K562 (cell line): ENCODE results near the gene ZNF462. TPM values are rescaled to one million over a fixed set of nuclear protein-coding genes. Genes with fewer than 3 reads are reported as not detected.

ENCODE experiments used
- ATAC-seq: fragments of 200-7000 bp; cut with Tn5 transposase; 3 replicates; pipeline ENCODE4 v1.9.1; 2020; ENCODE audit warnings: moderate library complexity
- BruUV-seq: library from RNA; stranded (reverse); fragments of 400-500 nt; replicated peaks from 2 replicates; lab custom pipeline; 2021; lab: Mats Ljungman, UMichigan
- CTCF ChIA-PET: fragments of 300-600 bp; formaldehyde crosslinking; extraction: SDS; loops from one replicate; lab custom pipeline; 2021; ENCODE audit warnings: low intra/inter-chr PET ratio; lab: Yijun Ruan, JAX
- POLR2A ChIA-PET: fragments of 300-600, 350-650 bp; sonication (Branson Sonifier 250); formaldehyde crosslinking; extraction: SDS; loops from one replicate; lab custom pipeline; 2021; ENCODE audit warnings: antibody characterized with exemption, inconsistent platforms; lab: Yijun Ruan, JAX
- DNase-seq, 4 experiments: peaks; one replicate each; pipeline versions ENCODE4 v3.0.0 to v3.0.0-alpha.2; 2011 to 2018; ENCODE audit warnings: low spot score in 3 of 4, mixed read lengths in 3 of 4; ENCODE audit errors: extremely low read depth in 1 of 4
- FAIRE-seq: peaks from 2 replicates; lab custom pipeline; 2011; peaks lifted over from hg19 to GRCh38; lab: Jason Lieb, UNC
- H2AFZ ChIP-seq: 2 replicates; pipeline ENCODE4 v1.6.0; 2011; ENCODE audit warnings: low read depth, low read length, control low read depth, inconsistent platforms
- H3K27ac ChIP-seq: fragments of 200-600 bp; 3 replicates; pipeline ENCODE4 v1.8.0; 2011; ENCODE audit warnings: low read depth, mild to moderate bottlenecking, control low read depth, inconsistent platforms, low read length, moderate library complexity, mixed read lengths; ENCODE audit errors: extremely low read depth
- H3K27me3 ChIP-seq, 2 experiments: fragments of 300-600 bp in 1 of 2; 2 replicates in 1 of 2; 3 replicates in 1 of 2; pipeline versions ENCODE4 v1.6.0 to v1.8.0; 2011; ENCODE audit warnings: inconsistent platforms in 2 of 2, low read length in 2 of 2, mild to moderate bottlenecking in 1 of 2, mixed read lengths in 1 of 2, moderate library complexity in 1 of 2; ENCODE audit not compliant: control insufficient read depth in 2 of 2, insufficient read depth in 2 of 2
- H3K36me3 ChIP-seq: fragments of 300-600 bp; 3 replicates; pipeline ENCODE4 v1.8.0; 2011; ENCODE audit warnings: mild to moderate bottlenecking, low read length, inconsistent platforms; ENCODE audit not compliant: control insufficient read depth, insufficient read depth
- H3K4me1 ChIP-seq, 2 experiments: fragments of 200-600 bp in 1 of 2; replicated peaks in 1 of 2; 2 replicates in 1 of 2; 3 replicates in 1 of 2; pipeline versions ENCODE4 v1.5.1 to v1.8.0; 2011; ENCODE audit warnings: inconsistent platforms in 2 of 2, low read length in 2 of 2, mild to moderate bottlenecking in 1 of 2, mixed read lengths in 1 of 2, moderate library complexity in 1 of 2; ENCODE audit not compliant: control insufficient read depth in 2 of 2, insufficient read depth in 2 of 2
- H3K4me2 ChIP-seq: 2 replicates; pipeline ENCODE4 v1.6.1; 2011; ENCODE audit warnings: low read length, control low read depth, inconsistent platforms, mixed read lengths; ENCODE audit not compliant: insufficient read depth
- H3K4me3 ChIP-seq: fragments of 200-600 bp; sonication (generic), shearing (Covaris generic); 2 replicates; pipeline ENCODE4 v1.5.1; 2016; ENCODE audit warnings: control low read depth, inconsistent platforms
- H3K79me2 ChIP-seq: fragments of 200-600 bp; 3 replicates; pipeline ENCODE4 v1.8.0; 2011; ENCODE audit warnings: low read length, inconsistent platforms; ENCODE audit not compliant: control insufficient read depth, insufficient read depth
- H3K9ac ChIP-seq, 2 experiments: 2 replicates each; pipeline versions ENCODE4 v1.6.0 to v1.6.1; 2011; ENCODE audit warnings: low read depth in 2 of 2, low read length in 2 of 2, control low read depth in 1 of 2, inconsistent platforms in 1 of 2, mild to moderate bottlenecking in 1 of 2, mixed read lengths in 1 of 2; ENCODE audit not compliant: insufficient read depth in 1 of 2
- H3K9me1 ChIP-seq: one replicate; pipeline ENCODE4 v1.6.0; 2011; ENCODE audit warnings: inconsistent platforms, mild to moderate bottlenecking, low read length, moderate library complexity; ENCODE audit not compliant: control insufficient read depth, insufficient read depth
- H3K9me3 ChIP-seq: replicated peaks from 2 replicates; pipeline ENCODE4 v1.5.1; 2011; ENCODE audit warnings: low read depth, low read length, inconsistent platforms; ENCODE audit not compliant: control insufficient read depth, insufficient read depth
- H4K20me1 ChIP-seq: replicated peaks from 2 replicates; pipeline ENCODE4 v1.6.1; 2011; ENCODE audit warnings: low read length, inconsistent platforms, mixed read lengths; ENCODE audit not compliant: control insufficient read depth, insufficient read depth
- BRD4 ChIP-seq: fragments of 200-600 bp; sonication (generic); IDR thresholded peaks from 2 replicates; pipeline ENCODE4 v1.6.1; 2017; ENCODE audit warnings: inconsistent platforms
- ERF ChIP-seq: fragments of 450-650 bp; formaldehyde crosslinking; IDR thresholded peaks from 2 replicates; pipeline ENCODE4 v1.4.0; 2020; ENCODE audit warnings: mild to moderate bottlenecking, mixed read lengths
- ETV6 ChIP-seq, 3 experiments: fragments of 150-350 bp in 1 of 3; sonication (generic) in 1 of 3; formaldehyde crosslinking in 1 of 3; IDR thresholded peaks; 2 replicates each; pipeline versions ENCODE4 v1.6.1 to v1.8.0; 2014 to 2022; ENCODE audit warnings: borderline replicate concordance in 2 of 3, low read depth in 2 of 3, antibody characterized with exemption in 1 of 3, low read length in 1 of 3, mild to moderate bottlenecking in 1 of 3, missing genetic modification reagents in 1 of 3
- MCM5 ChIP-seq: fragments of 450-650 bp; IDR thresholded peaks from 2 replicates; pipeline ENCODE4 v1.6.1; 2016; ENCODE audit warnings: low read depth
- NFE2L1 ChIP-seq: fragments of 450-650 bp; IDR thresholded peaks from 2 replicates; pipeline ENCODE4 v1.6.1; 2016; ENCODE audit warnings: missing genetic modification characterization, low read depth, mild to moderate bottlenecking, missing compliant biosample characterization, moderate library complexity, borderline replicate concordance
- PHF21A ChIP-seq: fragments of 450-650 bp; IDR thresholded peaks from 2 replicates; pipeline ENCODE4 v1.6.1; 2017; ENCODE audit warnings: low read depth, borderline replicate concordance
- SIX5 ChIP-seq, 2 experiments: IDR thresholded peaks; 2 replicates each; pipeline ENCODE4 v1.6.1; 2011; ENCODE audit warnings: low read length in 2 of 2, borderline replicate concordance in 1 of 2, low read depth in 1 of 2, mild to moderate bottlenecking in 1 of 2, moderate library complexity in 1 of 2; ENCODE audit not compliant: insufficient read depth in 1 of 2
- STAT5A ChIP-seq: IDR thresholded peaks from 2 replicates; pipeline ENCODE4 v1.6.1; 2012; ENCODE audit warnings: low read length, inconsistent platforms, borderline replicate concordance
- TARDBP ChIP-seq: fragments of 450-650 bp; IDR thresholded peaks from 2 replicates; pipeline ENCODE4 v1.6.1; 2016
- ZBED1 ChIP-seq: IDR thresholded peaks from 2 replicates; pipeline ENCODE4 v1.6.1; 2014
- ZFP30 ChIP-seq: fragments of 250-450 bp; sonication (Bioruptor Pico); IDR thresholded peaks from 2 replicates; pipeline ENCODE4 v1.8.0; 2022; ENCODE audit warnings: moderate library complexity, mild to moderate bottlenecking, inconsistent platforms, borderline replicate concordance
- ZKSCAN1 ChIP-seq: fragments of 150-350 bp; IDR thresholded peaks from 2 replicates; pipeline ENCODE4 v1.6.1; 2016; ENCODE audit warnings: low read depth, low read length
- WGBS: fragments of 100-300 bp; shearing (Covaris generic); methylation state at CpG from one replicate; pipeline ENCODE4 v1.1.6; 2016; ENCODE audit warnings: low coverage, mixed read lengths; ENCODE audit not compliant: insufficient coverage; ENCODE audit errors: missing lambda C conversion rate; 5-methylcytosine and 5-hydroxymethylcytosine counted together
- in situ Hi-C: fragments of 300-500 bp; cut with MboI; formaldehyde crosslinking; loops from 4 replicates; pipeline ENCODE4 v1.15.0; 2018; ENCODE audit warnings: inconsistent platforms, mixed read lengths
- intact Hi-C: fragments of 100-400 bp; cut with micrococcal nuclease; formaldehyde crosslinking; loops from 2 replicates; pipeline ENCODE4 v1.14.2; 2022
- polyA plus RNA-seq, 8 experiments: library from polyadenylated mRNA; depleted of rRNA in 4 of 8; stranded (reverse) in 5 of 8; unstranded in 3 of 8; fragments of >200 nt; fragmentation: Nextera tagmentation in 2 of 8; fragmentation: Illumina TruSeq in 1 of 8; extraction: Ambion mirVana in 2 of 8; extraction: Trizol in 1 of 8; gene quantifications; 2 replicates each; pipeline versions ENCODE4 v1.2.1 to v1.2.3, GENCODE V29; 2011 to 2014; ENCODE audit warnings: inconsistent platforms in 1 of 8, missing spikeins in 1 of 8
- total RNA-seq, 7 experiments: library from RNA; depleted of rRNA in 6 of 7; stranded (reverse); fragments of >200 nt in 6 of 7; fragmentation: Illumina TruSeq in 2 of 7; extraction: Trizol in 2 of 7; gene quantifications; 2 replicates each; pipeline versions ENCODE4 v1.2.1 to v1.2.3, GENCODE V29; 2011 to 2021; ENCODE audit warnings: low replicate concordance in 1 of 7
- TF ChIP-seq, protein P1 (sequence below), 2 experiments: IDR thresholded peaks; 2 replicates each; pipeline ENCODE4 v1.6.1; 2012; ENCODE audit warnings: improper control_type of control experiment in 2 of 2, low read depth in 2 of 2, low read length in 2 of 2, borderline replicate concordance in 1 of 2
- TF ChIP-seq, protein P2 (sequence below): fragments of 450-650 bp; IDR thresholded peaks from 2 replicates; pipeline ENCODE4 v1.6.1; 2018; ENCODE audit not compliant: partially characterized antibody
- TF ChIP-seq, protein P3 (sequence below): sonication (generic); formaldehyde crosslinking; IDR thresholded peaks from 2 replicates; pipeline ENCODE4 v1.8.0; 2022; ENCODE audit warnings: missing genetic modification reagents, mild to moderate bottlenecking, moderate library complexity, borderline replicate concordance

The ZNF462 gene
- total and polyA plus RNA-seq, 9 of the 15 experiments (the other 6 are each of a cell fraction or from before 2014, with no cell fraction given): 0.20 TPM; not detected in 8

DNA sequence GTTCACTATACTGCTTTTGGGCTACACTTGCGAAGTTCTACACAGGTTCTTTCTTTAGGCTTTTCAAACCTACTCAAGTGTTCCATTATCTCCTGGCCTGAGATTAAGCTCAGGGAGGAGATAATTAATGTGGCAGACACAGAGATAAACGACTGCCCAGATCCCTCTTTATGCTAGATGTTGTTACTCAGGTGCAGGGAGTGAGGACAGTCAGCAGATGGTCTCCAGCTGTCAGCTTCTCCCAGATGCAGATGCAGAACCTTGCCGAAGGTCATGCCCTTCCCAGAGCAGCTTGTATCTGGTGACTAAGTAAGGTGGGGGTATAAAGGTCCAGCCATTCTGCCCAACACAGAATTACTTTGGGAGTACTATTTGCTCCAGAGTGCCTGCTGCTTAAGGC, 166.2 kb downstream of the ZNF462 start (continued):
- TF ChIP-seq ETV6 (IDR thresholded peaks at IDR 0.05; ENCODE audit: borderline replicate concordance in 1 of 2, low read depth in 2 of 2, low read length in 1 of 2) (no peak), ETV6 (CRISPR knock-in tag; IDR thresholded peaks at IDR 0.05; ENCODE audit: borderline replicate concordance) (no peak), ZKSCAN1 (no peak), SIX5 (IDR thresholded peaks at IDR 0.05; ENCODE audit: borderline replicate concordance in 1 of 2, insufficient read depth in 1 of 2, low read depth in 1 of 2, low read length in 2 of 2) (no peak), MCM5 (no peak), PHF21A (no peak), ZBED1 (no peak), ZFP30 (CRISPR knock-in tag) (no peak), ERF (CRISPR knock-in tag) (no peak), STAT5A (no peak)
- TF ChIP-seq, protein P1, sequence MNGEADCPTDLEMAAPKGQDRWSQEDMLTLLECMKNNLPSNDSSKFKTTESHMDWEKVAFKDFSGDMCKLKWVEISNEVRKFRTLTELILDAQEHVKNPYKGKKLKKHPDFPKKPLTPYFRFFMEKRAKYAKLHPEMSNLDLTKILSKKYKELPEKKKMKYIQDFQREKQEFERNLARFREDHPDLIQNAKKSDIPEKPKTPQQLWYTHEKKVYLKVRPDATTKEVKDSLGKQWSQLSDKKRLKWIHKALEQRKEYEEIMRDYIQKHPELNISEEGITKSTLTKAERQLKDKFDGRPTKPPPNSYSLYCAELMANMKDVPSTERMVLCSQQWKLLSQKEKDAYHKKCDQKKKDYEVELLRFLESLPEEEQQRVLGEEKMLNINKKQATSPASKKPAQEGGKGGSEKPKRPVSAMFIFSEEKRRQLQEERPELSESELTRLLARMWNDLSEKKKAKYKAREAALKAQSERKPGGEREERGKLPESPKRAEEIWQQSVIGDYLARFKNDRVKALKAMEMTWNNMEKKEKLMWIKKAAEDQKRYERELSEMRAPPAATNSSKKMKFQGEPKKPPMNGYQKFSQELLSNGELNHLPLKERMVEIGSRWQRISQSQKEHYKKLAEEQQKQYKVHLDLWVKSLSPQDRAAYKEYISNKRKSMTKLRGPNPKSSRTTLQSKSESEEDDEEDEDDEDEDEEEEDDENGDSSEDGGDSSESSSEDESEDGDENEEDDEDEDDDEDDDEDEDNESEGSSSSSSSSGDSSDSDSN (IDR thresholded peaks at IDR 0.05; ENCODE audit: borderline replicate concordance in 1 of 2, low read depth in 2 of 2, low read length in 2 of 2): no peak

DNA sequence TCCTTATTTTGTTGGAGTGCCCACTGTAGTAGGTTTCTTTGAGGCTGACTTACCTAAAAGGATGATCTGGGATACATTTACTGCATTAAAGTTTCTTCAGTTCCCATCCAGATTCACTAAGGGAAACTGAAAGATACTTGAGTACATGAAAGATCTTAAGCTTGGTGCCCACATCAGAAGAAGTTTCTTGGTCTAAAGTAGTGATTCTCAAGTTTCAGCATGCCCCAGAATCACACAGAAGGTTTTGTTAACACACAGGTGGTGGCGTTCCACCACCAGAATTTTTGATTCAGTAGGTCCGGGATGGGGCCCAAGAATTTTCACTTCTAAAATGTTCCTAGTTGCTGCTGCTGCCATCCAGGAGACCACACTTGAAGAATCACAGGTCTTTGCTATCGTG, 171.0 kb downstream of the ZNF462 start:
- TF ChIP-seq TARDBP (no peak), BRD4 (no peak), NFE2L1 (tag) (no peak)
- TF ChIP-seq, protein P2, sequence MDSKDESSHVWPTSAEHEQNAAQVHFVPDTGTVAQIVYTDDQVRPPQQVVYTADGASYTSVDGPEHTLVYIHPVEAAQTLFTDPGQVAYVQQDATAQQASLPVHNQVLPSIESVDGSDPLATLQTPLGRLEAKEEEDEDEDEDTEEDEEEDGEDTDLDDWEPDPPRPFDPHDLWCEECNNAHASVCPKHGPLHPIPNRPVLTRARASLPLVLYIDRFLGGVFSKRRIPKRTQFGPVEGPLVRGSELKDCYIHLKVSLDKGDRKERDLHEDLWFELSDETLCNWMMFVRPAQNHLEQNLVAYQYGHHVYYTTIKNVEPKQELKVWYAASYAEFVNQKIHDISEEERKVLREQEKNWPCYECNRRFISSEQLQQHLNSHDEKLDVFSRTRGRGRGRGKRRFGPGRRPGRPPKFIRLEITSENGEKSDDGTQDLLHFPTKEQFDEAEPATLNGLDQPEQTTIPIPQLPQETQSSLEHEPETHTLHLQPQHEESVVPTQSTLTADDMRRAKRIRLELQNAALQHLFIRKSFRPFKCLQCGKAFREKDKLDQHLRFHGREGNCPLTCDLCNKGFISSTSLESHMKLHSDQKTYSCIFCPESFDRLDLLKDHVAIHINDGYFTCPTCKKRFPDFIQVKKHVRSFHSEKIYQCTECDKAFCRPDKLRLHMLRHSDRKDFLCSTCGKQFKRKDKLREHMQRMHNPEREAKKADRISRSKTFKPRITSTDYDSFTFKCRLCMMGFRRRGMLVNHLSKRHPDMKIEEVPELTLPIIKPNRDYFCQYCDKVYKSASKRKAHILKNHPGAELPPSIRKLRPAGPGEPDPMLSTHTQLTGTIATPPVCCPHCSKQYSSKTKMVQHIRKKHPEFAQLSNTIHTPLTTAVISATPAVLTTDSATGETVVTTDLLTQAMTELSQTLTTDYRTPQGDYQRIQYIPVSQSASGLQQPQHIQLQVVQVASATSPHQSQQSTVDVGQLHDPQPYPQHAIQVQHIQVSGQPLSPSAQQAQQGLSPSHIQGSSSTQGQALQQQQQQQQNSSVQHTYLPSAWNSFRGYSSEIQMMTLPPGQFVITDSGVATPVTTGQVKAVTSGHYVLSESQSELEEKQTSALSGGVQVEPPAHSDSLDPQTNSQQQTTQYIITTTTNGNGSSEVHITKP: no peak
- TF ChIP-seq, protein P3, sequence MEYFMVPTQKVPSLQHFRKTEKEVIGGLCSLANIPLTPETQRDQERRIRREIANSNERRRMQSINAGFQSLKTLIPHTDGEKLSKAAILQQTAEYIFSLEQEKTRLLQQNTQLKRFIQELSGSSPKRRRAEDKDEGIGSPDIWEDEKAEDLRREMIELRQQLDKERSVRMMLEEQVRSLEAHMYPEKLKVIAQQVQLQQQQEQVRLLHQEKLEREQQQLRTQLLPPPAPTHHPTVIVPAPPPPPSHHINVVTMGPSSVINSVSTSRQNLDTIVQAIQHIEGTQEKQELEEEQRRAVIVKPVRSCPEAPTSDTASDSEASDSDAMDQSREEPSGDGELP (CRISPR knock-in tag): no peak
- Histone ChIP-seq H3K4me2 (no peak overlapping the region), H3K36me3 (no peaks in the 10 kb centered on the region), H3K9ac (no peak overlapping the region), H3K9me3 (no peaks in the 10 kb centered on the region), H4K20me1 (no peaks in the 10 kb centered on the region), H3K27me3 (no peaks in the 10 kb centered on the region), H3K79me2 (no peaks in the 10 kb centered on the region), H2AFZ (no peak overlapping the region), H3K9me1 (no peaks in the 10 kb centered on the region), H3K4me1 (no peaks in the 10 kb centered on the region), H3K27ac (no peak overlapping the region), H3K4me3 (no peak overlapping the region)
- intact Hi-C loops (no loop called here), in situ Hi-C loops (no loop called here)
- ChIA-PET POLR2A (no interaction called here), CTCF (no interaction called here)
- BruUV-seq: no TSS peak
- WGBS: 0% methylated on average over 3 of the region's 3 CpGs
- ATAC-seq (no peak), FAIRE-seq (no peak), DNase-seq (no peak)
